GM18951 (cell line): ENCODE measurements around the gene IRX2.

ENCODE experiments used
- POLR2A ChIP-seq: IDR thresholded peaks from 4 replicates; pipeline ENCODE4 v1.6.1; 2011; ENCODE audit warnings: mild to moderate bottlenecking; ENCODE audit not compliant: insufficient read length, insufficient read depth; ENCODE audit errors: extremely low read depth
- in situ Hi-C: fragments of 300-500 bp; cut with MboI; formaldehyde crosslinking; loops from one replicate; pipeline ENCODE4 v1.12.0; 2022; ENCODE audit warnings: low sequenced_read_pairs, mixed read lengths, inconsistent platforms; ENCODE audit not compliant: unreplicated experiment

IRX2 gene

GRCh38 chr5:2742921-2743679 is 8.4 kb downstream of the IRX2 start:
- in situ Hi-C loops: no loop called here
- TF ChIP-seq POLR2A: no peak

- no peak for TF ChIP-seq POLR2A
- in situ Hi-C loops: no loop called here
These were observed 9.5 kb downstream of the IRX2 start for GRCh38 chr5:2741956-2742355.

- in situ Hi-C loops: no loop called here
- no peak for TF ChIP-seq POLR2A
These were observed 10.5 kb downstream of the IRX2 start for GRCh38 chr5:2740876-2741555.

GRCh38 chr5:2740051-2740875 is 11.2 kb downstream of the IRX2 start:
- no peak for TF ChIP-seq POLR2A
- in situ Hi-C loops: no loop called here

- no peak for TF ChIP-seq POLR2A
- in situ Hi-C loops: no loop called here
These were observed 12.0 kb downstream of the IRX2 start for GRCh38 chr5:2739360-2740050.

GRCh38 chr5:2738700-2739359 is 12.6 kb downstream of the IRX2 start:
- TF ChIP-seq POLR2A: no peak
- in situ Hi-C loops: no loop called here

GRCh38 chr5:2738156-2738699 is 13.2 kb downstream of the IRX2 start:
- no peak for TF ChIP-seq POLR2A
- in situ Hi-C loops: no loop called here

GRCh38 chr5:2737273-2738155 is 14.0 kb downstream of the IRX2 start:
- in situ Hi-C loops: no loop called here
- TF ChIP-seq POLR2A: no peak

GRCh38 chr5:2736872-2737271 is 14.6 kb downstream of the IRX2 start:
- in situ Hi-C loops: no loop called here
- TF ChIP-seq POLR2A: no peak

- TF ChIP-seq POLR2A: no peak
- in situ Hi-C loops: no loop called here
These were observed 15.5 kb downstream of the IRX2 start for GRCh38 chr5:2735996-2736395.

GRCh38 chr5:2732850-2733249 is 18.6 kb downstream of the IRX2 start:
- no peak for TF ChIP-seq POLR2A
- in situ Hi-C loops: no loop called here

- in situ Hi-C loops: no loop called here
- TF ChIP-seq POLR2A: no peak
These were observed 19.5 kb downstream of the IRX2 start for GRCh38 chr5:2732004-2732403.

GRCh38 chr5:2729189-2729588 is 22.3 kb downstream of the IRX2 start:
- no peak for TF ChIP-seq POLR2A
- in situ Hi-C loops: no loop called here
